Measurements from ENCODE around the gene OPN1SW.

OPN1SW gene

GRCh38 chr7:128733278-128733645 lies 42.3 kb downstream of the OPN1SW start:
- TF ChIP-seq CTCF (IDR thresholded peaks at IDR 0.05; ENCODE audit: extremely low read depth, insufficient read depth, missing control alignments): no peak
- in situ Hi-C loops (cut with MboI; ENCODE audit: low pct_unique_long_range_greater_than_20kb, low sequenced_read_pairs, unreplicated experiment): no loop called here
- no peak for DNase-seq (ENCODE audit: low spot score)

- no peak for DNase-seq (ENCODE audit: low spot score)
- no peak for TF ChIP-seq CTCF (IDR thresholded peaks at IDR 0.05; ENCODE audit: extremely low read depth, insufficient read depth, missing control alignments)
- in situ Hi-C loops (cut with MboI; ENCODE audit: low pct_unique_long_range_greater_than_20kb, low sequenced_read_pairs, unreplicated experiment): no loop called here
Observed at GRCh38 chr7:128732521-128733277, 42.9 kb downstream of the OPN1SW start.

- no peak for TF ChIP-seq CTCF (IDR thresholded peaks at IDR 0.05; ENCODE audit: extremely low read depth, insufficient read depth, missing control alignments)
- in situ Hi-C loops (cut with MboI; ENCODE audit: low pct_unique_long_range_greater_than_20kb, low sequenced_read_pairs, unreplicated experiment): no loop called here
- DNase-seq (ENCODE audit: low spot score): no peak
Observed at GRCh38 chr7:128731184-128731583, 44.4 kb downstream of the OPN1SW start.

- no peak for TF ChIP-seq CTCF (IDR thresholded peaks at IDR 0.05; ENCODE audit: extremely low read depth, insufficient read depth, missing control alignments)
- no peak for DNase-seq (ENCODE audit: low spot score)
- in situ Hi-C loops (cut with MboI; ENCODE audit: low pct_unique_long_range_greater_than_20kb, low sequenced_read_pairs, unreplicated experiment): no loop called here
Observed at GRCh38 chr7:128729494-128729893, 46.1 kb downstream of the OPN1SW start.

- in situ Hi-C loops (cut with MboI; ENCODE audit: low pct_unique_long_range_greater_than_20kb, low sequenced_read_pairs, unreplicated experiment): no loop called here
- no peak for TF ChIP-seq CTCF (IDR thresholded peaks at IDR 0.05; ENCODE audit: extremely low read depth, insufficient read depth, missing control alignments)
- DNase-seq (ENCODE audit: low spot score): no peak
Observed at GRCh38 chr7:128728598-128728997, 47.0 kb downstream of the OPN1SW start.

- TF ChIP-seq CTCF (IDR thresholded peaks at IDR 0.05; ENCODE audit: extremely low read depth, insufficient read depth, missing control alignments): no peak
- DNase-seq (ENCODE audit: low spot score): no peak
- in situ Hi-C loops (cut with MboI; ENCODE audit: low pct_unique_long_range_greater_than_20kb, low sequenced_read_pairs, unreplicated experiment): no loop called here
Observed at GRCh38 chr7:128727239-128727638, 48.4 kb downstream of the OPN1SW start.

Data from GM13977 (cell line).